ENCODE measurements around the gene RAB31.

Gene RAB31

GRCh38 chr18:9705183-9705829 lies 2.8 kb upstream of the RAB31 start (continued):
- TF ChIP-seq ZNF785 (tag by site-specific recombination; IDR thresholded peaks at IDR 0.05), result no peak
- TF ChIP-seq ZSCAN16 (tag by site-specific recombination; IDR thresholded peaks at IDR 0.05), result no peak
- no peak for TF ChIP-seq ZNF660 (tag by site-specific recombination; IDR thresholded peaks at IDR 0.05)
- peak; percentile 88 for TF ChIP-seq ZNF843 (tag by site-specific recombination; IDR thresholded peaks at IDR 0.05)
- TF ChIP-seq IKZF3 (tag by site-specific recombination; IDR thresholded peaks at IDR 0.05), result peak; percentile 52; the same call in 1 of the 2 replicates
- TF ChIP-seq TCF7L2 (IDR thresholded peaks at IDR 0.05; ENCODE audit: borderline replicate concordance, low read depth, low read length), result 0 out of 2 replicates have a peak, but pooled peaks have one; percentile 30
- no peak for TF ChIP-seq GLIS2 (tag by site-specific recombination; IDR thresholded peaks at IDR 0.05)
- TF ChIP-seq ZNF596 (tag by site-specific recombination; IDR thresholded peaks at IDR 0.05), result no peak
- TF ChIP-seq ZEB2 (tag by site-specific recombination; IDR thresholded peaks at IDR 0.05), result peak; percentile 91
- TF ChIP-seq ZBTB21 (tag by site-specific recombination; IDR thresholded peaks at IDR 0.05), result no peak
- TF ChIP-seq ZNF558 (tag by site-specific recombination; IDR thresholded peaks at IDR 0.05), result no peak
- no peak for TF ChIP-seq ZBTB8A (tag by site-specific recombination; IDR thresholded peaks at IDR 0.05)
- TF ChIP-seq ZNF621 (tag by site-specific recombination; IDR thresholded peaks at IDR 0.05), result no peak
- peak; percentile 89 for TF ChIP-seq BCL11A (tag by site-specific recombination; IDR thresholded peaks at IDR 0.05; ENCODE audit: low read depth)
- no peak for TF ChIP-seq ZNF610 (tag by site-specific recombination; IDR thresholded peaks at IDR 0.05; ENCODE audit: borderline replicate concordance)
- no peak for TF ChIP-seq ZNF133 (tag by site-specific recombination; IDR thresholded peaks at IDR 0.05)
- TF ChIP-seq ZBTB7A (tag by site-specific recombination; IDR thresholded peaks at IDR 0.05; ENCODE audit: low read depth), result no peak
- TF ChIP-seq ZNF114 (tag by site-specific recombination; IDR thresholded peaks at IDR 0.05), result no peak
- no peak for TF ChIP-seq ZNF223 (tag by site-specific recombination; IDR thresholded peaks at IDR 0.05)
- no peak for TF ChIP-seq ZNF18 (tag by site-specific recombination; IDR thresholded peaks at IDR 0.05)
- TF ChIP-seq ZNF354C (tag by site-specific recombination; IDR thresholded peaks at IDR 0.05; ENCODE audit: borderline replicate concordance, low read depth), result no peak
- TF ChIP-seq ZNF292 (tag by site-specific recombination; IDR thresholded peaks at IDR 0.05; ENCODE audit: borderline replicate concordance, low read depth), result no peak
- TF ChIP-seq ELK4 (IDR thresholded peaks at IDR 0.05; ENCODE audit: borderline replicate concordance, low read depth, low read length), result no peak
- no peak for TF ChIP-seq ZNF132 (tag by site-specific recombination; IDR thresholded peaks at IDR 0.05; ENCODE audit: borderline replicate concordance)
- no peak for TF ChIP-seq EGR2 (tag by site-specific recombination; IDR thresholded peaks at IDR 0.05; ENCODE audit: low read depth)
- TF ChIP-seq ZNF529 (tag by site-specific recombination; IDR thresholded peaks at IDR 0.05; ENCODE audit: insufficient replicate concordance), result no peak
- TF ChIP-seq ZNF521 (tag by site-specific recombination; IDR thresholded peaks at IDR 0.05), result no peak
- TF ChIP-seq SP2 (tag by site-specific recombination; IDR thresholded peaks at IDR 0.05), result no peak
- no peak for TF ChIP-seq ZNF513 (tag by site-specific recombination; IDR thresholded peaks at IDR 0.05)
- TF ChIP-seq ZNF768 (tag by site-specific recombination; IDR thresholded peaks at IDR 0.05), result no peak
- peak; percentile 13; the same call in 1 of the 2 replicates for TF ChIP-seq ZNF391 (tag by site-specific recombination; IDR thresholded peaks at IDR 0.05; ENCODE audit: borderline replicate concordance, low read depth)
- peak; percentile 86 for TF ChIP-seq GLI2 (tag by site-specific recombination; IDR thresholded peaks at IDR 0.05; ENCODE audit: borderline replicate concordance, low read depth)
- TF ChIP-seq ZNF561 (tag by site-specific recombination; IDR thresholded peaks at IDR 0.05; ENCODE audit: borderline replicate concordance), result no peak
- no peak for TF ChIP-seq ZNF624 (tag by site-specific recombination; IDR thresholded peaks at IDR 0.05)
- no peak for TF ChIP-seq MZF1 (tag by site-specific recombination; IDR thresholded peaks at IDR 0.05; ENCODE audit: borderline replicate concordance)
- TF ChIP-seq HOXD13 (CRISPR knock-in tag; IDR thresholded peaks at IDR 0.05; ENCODE audit: borderline replicate concordance), result no peak
- no peak for TF ChIP-seq ZNF707 (tag by site-specific recombination; IDR thresholded peaks at IDR 0.05)
- TF ChIP-seq ZNF704 (tag by site-specific recombination; IDR thresholded peaks at IDR 0.05), result no peak
